ENCODE measurements around the gene TXNDC17.

DNA sequence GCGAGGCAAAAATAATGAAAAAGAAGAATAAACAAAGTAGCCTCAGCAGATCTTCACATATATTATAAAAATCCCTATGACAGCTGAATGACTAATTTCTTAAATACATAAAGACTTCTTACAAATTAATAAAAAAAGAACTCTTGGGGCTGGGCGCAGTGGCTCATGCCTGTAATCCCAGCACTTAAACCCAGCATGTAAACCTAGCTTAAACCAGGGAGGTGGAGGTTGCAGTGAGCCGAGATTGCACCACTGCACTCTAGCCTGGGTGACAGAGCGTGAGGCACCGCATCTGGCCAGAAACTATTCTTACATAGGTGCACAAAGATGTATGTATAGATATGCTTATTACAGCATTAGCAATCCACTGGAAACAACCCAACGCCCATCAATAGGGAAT is 38.4 kb downstream of the TXNDC17 start:
- TF ChIP-seq, protein P1, sequence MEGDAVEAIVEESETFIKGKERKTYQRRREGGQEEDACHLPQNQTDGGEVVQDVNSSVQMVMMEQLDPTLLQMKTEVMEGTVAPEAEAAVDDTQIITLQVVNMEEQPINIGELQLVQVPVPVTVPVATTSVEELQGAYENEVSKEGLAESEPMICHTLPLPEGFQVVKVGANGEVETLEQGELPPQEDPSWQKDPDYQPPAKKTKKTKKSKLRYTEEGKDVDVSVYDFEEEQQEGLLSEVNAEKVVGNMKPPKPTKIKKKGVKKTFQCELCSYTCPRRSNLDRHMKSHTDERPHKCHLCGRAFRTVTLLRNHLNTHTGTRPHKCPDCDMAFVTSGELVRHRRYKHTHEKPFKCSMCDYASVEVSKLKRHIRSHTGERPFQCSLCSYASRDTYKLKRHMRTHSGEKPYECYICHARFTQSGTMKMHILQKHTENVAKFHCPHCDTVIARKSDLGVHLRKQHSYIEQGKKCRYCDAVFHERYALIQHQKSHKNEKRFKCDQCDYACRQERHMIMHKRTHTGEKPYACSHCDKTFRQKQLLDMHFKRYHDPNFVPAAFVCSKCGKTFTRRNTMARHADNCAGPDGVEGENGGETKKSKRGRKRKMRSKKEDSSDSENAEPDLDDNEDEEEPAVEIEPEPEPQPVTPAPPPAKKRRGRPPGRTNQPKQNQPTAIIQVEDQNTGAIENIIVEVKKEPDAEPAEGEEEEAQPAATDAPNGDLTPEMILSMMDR (tag by site-specific recombination; IDR thresholded peaks at IDR 0.05) = no peak
- no peak for TF ChIP-seq ZNF354C (tag by site-specific recombination; IDR thresholded peaks at IDR 0.05; ENCODE audit: borderline replicate concordance, low read depth)
- no peak for TF ChIP-seq ZSCAN18 (tag by site-specific recombination; IDR thresholded peaks at IDR 0.05)
- TF ChIP-seq, protein P2, sequence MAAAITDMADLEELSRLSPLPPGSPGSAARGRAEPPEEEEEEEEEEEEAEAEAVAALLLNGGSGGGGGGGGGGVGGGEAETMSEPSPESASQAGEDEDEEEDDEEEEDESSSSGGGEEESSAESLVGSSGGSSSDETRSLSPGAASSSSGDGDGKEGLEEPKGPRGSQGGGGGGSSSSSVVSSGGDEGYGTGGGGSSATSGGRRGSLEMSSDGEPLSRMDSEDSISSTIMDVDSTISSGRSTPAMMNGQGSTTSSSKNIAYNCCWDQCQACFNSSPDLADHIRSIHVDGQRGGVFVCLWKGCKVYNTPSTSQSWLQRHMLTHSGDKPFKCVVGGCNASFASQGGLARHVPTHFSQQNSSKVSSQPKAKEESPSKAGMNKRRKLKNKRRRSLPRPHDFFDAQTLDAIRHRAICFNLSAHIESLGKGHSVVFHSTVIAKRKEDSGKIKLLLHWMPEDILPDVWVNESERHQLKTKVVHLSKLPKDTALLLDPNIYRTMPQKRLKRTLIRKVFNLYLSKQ (tag by site-specific recombination; IDR thresholded peaks at IDR 0.05; ENCODE audit: borderline replicate concordance) = no peak
- TF ChIP-seq ZNF791 (tag by site-specific recombination; IDR thresholded peaks at IDR 0.05) = no peak
- no peak for TF ChIP-seq KLF7 (tag by site-specific recombination; IDR thresholded peaks at IDR 0.05; ENCODE audit: borderline replicate concordance)
- TF ChIP-seq, protein P3, sequence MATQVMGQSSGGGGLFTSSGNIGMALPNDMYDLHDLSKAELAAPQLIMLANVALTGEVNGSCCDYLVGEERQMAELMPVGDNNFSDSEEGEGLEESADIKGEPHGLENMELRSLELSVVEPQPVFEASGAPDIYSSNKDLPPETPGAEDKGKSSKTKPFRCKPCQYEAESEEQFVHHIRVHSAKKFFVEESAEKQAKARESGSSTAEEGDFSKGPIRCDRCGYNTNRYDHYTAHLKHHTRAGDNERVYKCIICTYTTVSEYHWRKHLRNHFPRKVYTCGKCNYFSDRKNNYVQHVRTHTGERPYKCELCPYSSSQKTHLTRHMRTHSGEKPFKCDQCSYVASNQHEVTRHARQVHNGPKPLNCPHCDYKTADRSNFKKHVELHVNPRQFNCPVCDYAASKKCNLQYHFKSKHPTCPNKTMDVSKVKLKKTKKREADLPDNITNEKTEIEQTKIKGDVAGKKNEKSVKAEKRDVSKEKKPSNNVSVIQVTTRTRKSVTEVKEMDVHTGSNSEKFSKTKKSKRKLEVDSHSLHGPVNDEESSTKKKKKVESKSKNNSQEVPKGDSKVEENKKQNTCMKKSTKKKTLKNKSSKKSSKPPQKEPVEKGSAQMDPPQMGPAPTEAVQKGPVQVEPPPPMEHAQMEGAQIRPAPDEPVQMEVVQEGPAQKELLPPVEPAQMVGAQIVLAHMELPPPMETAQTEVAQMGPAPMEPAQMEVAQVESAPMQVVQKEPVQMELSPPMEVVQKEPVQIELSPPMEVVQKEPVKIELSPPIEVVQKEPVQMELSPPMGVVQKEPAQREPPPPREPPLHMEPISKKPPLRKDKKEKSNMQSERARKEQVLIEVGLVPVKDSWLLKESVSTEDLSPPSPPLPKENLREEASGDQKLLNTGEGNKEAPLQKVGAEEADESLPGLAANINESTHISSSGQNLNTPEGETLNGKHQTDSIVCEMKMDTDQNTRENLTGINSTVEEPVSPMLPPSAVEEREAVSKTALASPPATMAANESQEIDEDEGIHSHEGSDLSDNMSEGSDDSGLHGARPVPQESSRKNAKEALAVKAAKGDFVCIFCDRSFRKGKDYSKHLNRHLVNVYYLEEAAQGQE (tag by site-specific recombination; IDR thresholded peaks at IDR 0.05) = no peak
- no peak for TF ChIP-seq ZBTB26 (tag by site-specific recombination; optimal IDR thresholded peaks at IDR 0.05)
- no peak for TF ChIP-seq ZNF510 (tag by site-specific recombination; IDR thresholded peaks at IDR 0.05; ENCODE audit: insufficient replicate concordance)
